HG03571 (cell line): Measurements from ENCODE around the gene ABHD12.
"Not testable (repeated sequence)": the region's sequence is repeated elsewhere in the genome, so short reads cannot be mapped to it uniquely, and the experiment has no call there.

Experiments used
- ATAC-seq: cut with Tn5 transposase; IDR thresholded peaks from one replicate; pipeline ENCODE4 v1.9.1; 2021; ENCODE audit not compliant: unreplicated experiment

The ABHD12 gene

GRCh38 chr20:25278636-25279361, 111.8 kb downstream of the ABHD12 start:
- ATAC-seq, result no peak

GRCh38 chr20:25277941-25278521, 112.6 kb downstream of the ABHD12 start:
- ATAC-seq, result no peak

GRCh38 chr20:25277051-25277801, 113.4 kb downstream of the ABHD12 start:
- no peak for ATAC-seq

- no peak for ATAC-seq
These were observed 114.0 kb downstream of the ABHD12 start for GRCh38 chr20:25276533-25277050.

GRCh38 chr20:25275813-25276532, 114.7 kb downstream of the ABHD12 start:
- no peak for ATAC-seq

GRCh38 chr20:25274891-25275812, 115.5 kb downstream of the ABHD12 start:
- no peak for ATAC-seq

GRCh38 chr20:25274481-25274880, 116.2 kb downstream of the ABHD12 start:
- no peak for ATAC-seq

- ATAC-seq, result no peak
These were observed 116.9 kb downstream of the ABHD12 start for GRCh38 chr20:25273541-25274358.

GRCh38 chr20:25273046-25273445, 117.6 kb downstream of the ABHD12 start:
- ATAC-seq, result no peak

GRCh38 chr20:25272223-25273000, 118.2 kb downstream of the ABHD12 start:
- no peak for ATAC-seq

GRCh38 chr20:25271486-25272222, 119.0 kb downstream of the ABHD12 start:
- ATAC-seq, result no peak

GRCh38 chr20:25270829-25271251, 119.8 kb downstream of the ABHD12 start:
- no peak for ATAC-seq

GRCh38 chr20:25269833-25270170, 120.8 kb downstream of the ABHD12 start:
- ATAC-seq, result no peak

GRCh38 chr20:25269057-25269832, 121.4 kb downstream of the ABHD12 start:
- no peak for ATAC-seq

GRCh38 chr20:25260770-25261437, 129.7 kb downstream of the ABHD12 start:
- not testable (repeated sequence) for ATAC-seq

GRCh38 chr20:25259788-25260254, 130.8 kb downstream of the ABHD12 start:
- ATAC-seq, result no peak
